Activated T-cell treated with anti-CD3 and anti-CD28 coated beads, Interleukin-2, amount 50 U/mL, for 4 hours (primary cell): ENCODE results near the gene CTTNBP2. TPM values are rescaled to one million over a fixed set of nuclear protein-coding genes. Genes with fewer than 3 reads are reported as not detected.
A peak's percentile ranks its signal among the peaks of the same experiment; 100 is the strongest.

ENCODE experiments used
- ATAC-seq, 2 donors: fragments of 200-7000 bp; cut with Tn5 transposase; one replicate each; pipeline ENCODE4 v1.10.0; 2021
- DNase-seq: peaks from one replicate; pipeline ENCODE4 v3.0.0-alpha.2; 2020
- H3K27me3 Mint-ChIP-seq: one replicate; pipeline ENCODE4 v1.8.0; 2021; ENCODE audit warnings: low read depth, mixed read lengths
- H3K36me3 Mint-ChIP-seq: one replicate; pipeline ENCODE4 v1.8.0; 2022; ENCODE audit warnings: mixed read lengths; ENCODE audit not compliant: insufficient read depth
- H3K4me1 Mint-ChIP-seq: one replicate; pipeline ENCODE4 v1.8.0; 2021; ENCODE audit warnings: low read depth, mixed read lengths
- H3K4me3 Mint-ChIP-seq: one replicate; pipeline ENCODE4 v1.8.0; 2021; ENCODE audit warnings: mild to moderate bottlenecking, moderate library complexity, mixed read lengths
- H3K9me3 Mint-ChIP-seq: one replicate; pipeline ENCODE4 v1.8.0; 2021; ENCODE audit warnings: mixed read lengths
- total RNA-seq, 3 donors: library from RNA; stranded (reverse); gene quantifications; one replicate each; pipeline ENCODE4 v1.2.1, GENCODE V29; 2021

The CTTNBP2 gene, protein sequence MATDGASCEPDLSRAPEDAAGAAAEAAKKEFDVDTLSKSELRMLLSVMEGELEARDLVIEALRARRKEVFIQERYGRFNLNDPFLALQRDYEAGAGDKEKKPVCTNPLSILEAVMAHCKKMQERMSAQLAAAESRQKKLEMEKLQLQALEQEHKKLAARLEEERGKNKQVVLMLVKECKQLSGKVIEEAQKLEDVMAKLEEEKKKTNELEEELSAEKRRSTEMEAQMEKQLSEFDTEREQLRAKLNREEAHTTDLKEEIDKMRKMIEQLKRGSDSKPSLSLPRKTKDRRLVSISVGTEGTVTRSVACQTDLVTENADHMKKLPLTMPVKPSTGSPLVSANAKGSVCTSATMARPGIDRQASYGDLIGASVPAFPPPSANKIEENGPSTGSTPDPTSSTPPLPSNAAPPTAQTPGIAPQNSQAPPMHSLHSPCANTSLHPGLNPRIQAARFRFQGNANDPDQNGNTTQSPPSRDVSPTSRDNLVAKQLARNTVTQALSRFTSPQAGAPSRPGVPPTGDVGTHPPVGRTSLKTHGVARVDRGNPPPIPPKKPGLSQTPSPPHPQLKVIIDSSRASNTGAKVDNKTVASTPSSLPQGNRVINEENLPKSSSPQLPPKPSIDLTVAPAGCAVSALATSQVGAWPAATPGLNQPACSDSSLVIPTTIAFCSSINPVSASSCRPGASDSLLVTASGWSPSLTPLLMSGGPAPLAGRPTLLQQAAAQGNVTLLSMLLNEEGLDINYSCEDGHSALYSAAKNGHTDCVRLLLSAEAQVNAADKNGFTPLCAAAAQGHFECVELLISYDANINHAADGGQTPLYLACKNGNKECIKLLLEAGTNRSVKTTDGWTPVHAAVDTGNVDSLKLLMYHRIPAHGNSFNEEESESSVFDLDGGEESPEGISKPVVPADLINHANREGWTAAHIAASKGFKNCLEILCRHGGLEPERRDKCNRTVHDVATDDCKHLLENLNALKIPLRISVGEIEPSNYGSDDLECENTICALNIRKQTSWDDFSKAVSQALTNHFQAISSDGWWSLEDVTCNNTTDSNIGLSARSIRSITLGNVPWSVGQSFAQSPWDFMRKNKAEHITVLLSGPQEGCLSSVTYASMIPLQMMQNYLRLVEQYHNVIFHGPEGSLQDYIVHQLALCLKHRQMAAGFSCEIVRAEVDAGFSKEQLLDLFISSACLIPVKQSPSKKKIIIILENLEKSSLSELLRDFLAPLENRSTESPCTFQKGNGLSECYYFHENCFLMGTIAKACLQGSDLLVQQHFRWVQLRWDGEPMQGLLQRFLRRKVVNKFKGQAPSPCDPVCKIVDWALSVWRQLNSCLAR (N-terminal part only)
- total RNA-seq = under 1 TPM in 2 of 3 donors, not detected in 1; 0.05 to 0.08 TPM

DNA sequence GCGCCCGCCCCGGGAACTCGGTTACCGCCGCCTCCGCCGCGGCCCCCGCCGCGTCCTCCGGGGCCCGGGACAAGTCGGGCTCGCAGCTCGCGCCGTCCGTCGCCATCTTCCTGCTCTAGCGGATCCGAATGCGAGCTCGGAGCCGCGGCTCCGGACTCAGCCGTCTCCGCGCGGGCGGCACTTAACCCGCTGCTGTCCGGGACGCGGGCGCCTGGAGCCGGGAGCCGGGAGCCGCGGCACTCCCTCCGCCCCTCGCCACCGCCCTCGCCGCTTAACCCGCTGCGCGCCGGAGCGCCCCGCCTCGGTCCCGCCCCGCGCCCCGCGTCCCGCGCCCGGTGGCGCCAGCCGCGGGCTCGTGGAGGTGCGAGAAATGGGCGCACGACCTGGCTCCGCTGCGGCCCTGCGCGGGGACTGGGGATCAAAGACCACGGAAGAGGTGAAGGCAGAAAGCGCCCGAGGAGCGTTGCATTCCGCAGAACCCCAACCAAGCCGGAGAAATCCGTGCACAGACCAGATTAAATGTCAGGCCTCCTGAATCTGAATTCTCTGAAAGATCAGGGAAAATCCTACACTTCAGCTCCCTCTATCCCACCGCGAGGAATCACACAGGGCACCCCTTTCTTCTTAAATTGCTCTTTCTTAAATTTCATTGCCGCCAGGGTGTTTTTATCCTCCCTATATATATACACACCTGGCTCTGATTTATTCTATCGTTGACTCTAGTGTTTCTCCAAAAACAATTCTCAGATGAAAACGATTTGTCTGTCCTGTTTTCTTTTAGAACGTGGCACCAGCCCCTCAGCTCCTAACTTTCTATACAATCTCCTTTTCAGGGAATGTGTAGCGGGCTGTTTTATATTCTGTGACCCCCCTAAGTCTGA, at the start of gene CTTNBP2:
Gene CTTNBP2, minus strand, starts transcription at position 132 of the 881 bp plus-strand sequence. Its CDS starts 26 bp downstream, at position 106.
- Mint-ChIP-seq H3K9me3 (no peaks in the 10 kb centered on the region), H3K27me3 (peaks cover 34% of the 10 kb centered on the region), H3K4me3 (no peak within 1 kb of the TSS), H3K36me3 (no peaks in the 10 kb centered on the region), H3K4me1 (peaks cover 6% of the 10 kb centered on the region)
- DNase-seq (no peak), ATAC-seq (peak; percentile 32 to 44)

- ATAC-seq (no peak), DNase-seq (no peak)
- Mint-ChIP-seq H3K36me3 (no peaks in the 10 kb centered on the region), H3K4me1 (no peaks in the 10 kb centered on the region), H3K9me3 (peaks cover 3% of the 10 kb centered on the region), H3K4me3 (no peak overlapping the region), H3K27me3 (peaks cover 4% of the 10 kb centered on the region)
These were observed 43.1 kb upstream of the CTTNBP2 start for GRCh38 chr7:117916309-117916708.

DNA sequence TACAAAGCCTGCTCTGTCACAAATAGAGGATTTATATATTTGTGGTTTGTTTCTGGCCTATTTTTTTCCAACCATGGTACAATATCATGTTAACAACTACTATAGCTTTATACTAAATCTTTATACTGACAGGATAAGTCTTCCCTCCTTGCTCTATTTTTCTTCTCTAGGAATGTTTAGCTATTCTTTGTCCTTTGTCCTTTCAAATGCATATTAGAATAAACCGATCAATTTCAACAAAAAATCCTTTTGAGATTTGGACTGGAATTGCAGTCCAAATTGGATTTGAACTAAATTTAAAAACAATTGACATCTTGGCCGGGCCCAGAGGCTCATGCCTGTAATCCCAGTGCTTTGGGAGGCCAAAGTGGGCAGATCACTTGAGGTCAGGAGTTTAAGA, 39.2 kb upstream of the CTTNBP2 start:
- Mint-ChIP-seq H3K4me3 (no peak overlapping the region), H3K9me3 (peaks cover 3% of the 10 kb centered on the region), H3K27me3 (no peaks in the 10 kb centered on the region), H3K4me1 (no peaks in the 10 kb centered on the region), H3K36me3 (no peaks in the 10 kb centered on the region)
- no peak for ATAC-seq
- DNase-seq = no peak

DNA sequence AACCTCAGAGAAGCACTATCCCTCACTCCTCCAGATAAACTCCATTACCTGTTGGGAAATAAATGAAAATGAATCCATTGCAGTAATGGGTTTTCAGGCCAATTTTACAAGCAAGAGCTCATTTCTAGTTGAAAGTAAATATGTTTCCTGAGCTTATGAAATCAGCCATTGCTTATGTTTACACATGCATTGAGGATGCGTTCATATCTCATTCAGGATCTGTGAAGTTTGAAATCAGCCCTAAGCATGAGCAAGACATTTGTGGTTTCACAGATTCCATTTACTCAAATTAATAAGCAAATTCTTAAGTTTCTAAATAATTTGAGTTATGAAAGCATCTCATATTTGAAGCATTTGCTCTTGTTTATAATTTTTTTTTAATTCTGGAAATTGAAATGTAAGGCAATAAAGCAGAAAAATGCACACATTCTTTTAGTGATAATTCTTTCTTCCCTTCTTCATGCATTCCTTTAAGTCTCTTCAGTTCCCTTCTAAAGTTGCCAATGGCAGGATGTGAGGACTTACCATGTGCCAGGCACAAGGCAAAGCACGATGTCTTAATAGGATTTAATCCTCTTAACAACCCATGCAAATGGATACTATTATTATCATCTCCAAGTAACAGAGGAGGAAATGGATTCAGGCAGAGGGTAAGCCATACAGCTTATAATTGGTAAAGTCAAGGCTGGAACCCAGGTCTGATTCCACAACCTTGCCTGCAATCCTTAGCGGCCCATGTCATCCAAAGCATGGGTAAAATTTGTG, 35.0 kb upstream of the CTTNBP2 start:
- Mint-ChIP-seq H3K4me3 (no peak overlapping the region), H3K4me1 (no peaks in the 10 kb centered on the region), H3K36me3 (no peaks in the 10 kb centered on the region), H3K27me3 (no peaks in the 10 kb centered on the region), H3K9me3 (no peaks in the 10 kb centered on the region)
- DNase-seq = no peak
- no peak for ATAC-seq

GRCh38 chr7:117907049-117907640, 33.9 kb upstream of the CTTNBP2 start:
- Mint-ChIP-seq H3K4me1 (no peaks in the 10 kb centered on the region), H3K36me3 (no peaks in the 10 kb centered on the region), H3K27me3 (no peaks in the 10 kb centered on the region), H3K9me3 (no peaks in the 10 kb centered on the region), H3K4me3 (no peak overlapping the region)
- DNase-seq = no peak
- ATAC-seq = no peak

GRCh38 chr7:117902314-117902889, 29.2 kb upstream of the CTTNBP2 start:
- no peaks in the 10 kb centered on the region for H3K4me1 Mint-ChIP-seq
- H3K27me3 Mint-ChIP-seq = no peaks in the 10 kb centered on the region
- H3K36me3 Mint-ChIP-seq = no peaks in the 10 kb centered on the region
- ATAC-seq (no peak), DNase-seq (no peak)
- H3K4me3 Mint-ChIP-seq = no peak overlapping the region
- H3K9me3 Mint-ChIP-seq = peaks cover 5% of the 10 kb centered on the region

DNA sequence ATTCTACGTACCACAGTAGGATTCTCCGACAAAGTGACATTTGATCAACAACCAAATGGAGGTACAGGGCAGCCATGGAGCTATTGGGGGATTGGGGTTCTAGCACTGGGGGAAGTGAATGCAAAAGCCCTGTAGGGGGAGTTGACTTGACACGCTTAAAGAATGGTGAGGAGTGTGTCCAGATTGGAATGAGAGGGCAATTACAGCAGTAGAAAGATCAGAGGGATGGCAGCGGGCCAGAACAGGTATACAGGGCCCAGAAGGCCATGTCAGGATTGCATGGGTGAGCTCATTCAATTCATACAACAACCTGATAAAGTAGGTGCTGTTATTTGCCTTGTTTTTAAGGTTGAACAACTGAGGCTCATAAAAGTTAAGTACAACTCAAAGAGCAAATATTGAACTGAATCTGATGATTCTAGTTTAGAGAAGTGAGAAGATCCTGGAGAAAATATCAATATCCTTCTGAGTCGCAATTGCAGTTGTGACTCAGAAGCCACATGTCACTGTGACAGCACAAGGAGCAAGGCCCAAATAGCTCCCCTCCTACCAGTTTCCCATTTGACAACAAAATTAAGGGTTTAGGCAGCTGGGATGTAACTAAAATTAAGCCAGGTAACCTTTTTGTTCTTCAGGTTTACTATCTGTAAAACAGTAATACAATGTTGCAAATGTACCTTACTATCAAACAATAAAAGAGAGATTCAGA, 28.0 kb upstream of the CTTNBP2 start:
- DNase-seq = no peak
- Mint-ChIP-seq H3K36me3 (no peaks in the 10 kb centered on the region), H3K27me3 (no peaks in the 10 kb centered on the region), H3K4me1 (no peaks in the 10 kb centered on the region), H3K9me3 (peaks cover 5% of the 10 kb centered on the region), H3K4me3 (no peak overlapping the region)
- ATAC-seq = no peak

GRCh38 chr7:117896339-117896738, 23.1 kb upstream of the CTTNBP2 start:
- H3K9me3 Mint-ChIP-seq = peaks cover 5% of the 10 kb centered on the region
- no peaks in the 10 kb centered on the region for H3K4me1 Mint-ChIP-seq
- no peaks in the 10 kb centered on the region for H3K36me3 Mint-ChIP-seq
- H3K4me3 Mint-ChIP-seq = no peak overlapping the region
- H3K27me3 Mint-ChIP-seq = no peaks in the 10 kb centered on the region
- DNase-seq = no peak
- ATAC-seq = no peak

GRCh38 chr7:117895276-117895675, 22.0 kb upstream of the CTTNBP2 start:
- no peak for ATAC-seq
- no peak overlapping the region for H3K4me3 Mint-ChIP-seq
- no peaks in the 10 kb centered on the region for H3K4me1 Mint-ChIP-seq
- no peak for DNase-seq
- H3K9me3 Mint-ChIP-seq = peaks cover 5% of the 10 kb centered on the region
- H3K36me3 Mint-ChIP-seq = no peaks in the 10 kb centered on the region
- H3K27me3 Mint-ChIP-seq = no peaks in the 10 kb centered on the region

- Mint-ChIP-seq H3K9me3 (peaks cover 5% of the 10 kb centered on the region), H3K4me1 (no peaks in the 10 kb centered on the region), H3K36me3 (no peaks in the 10 kb centered on the region), H3K4me3 (no peak overlapping the region), H3K27me3 (no peaks in the 10 kb centered on the region)
- DNase-seq (no peak), ATAC-seq (no peak)
These were observed 20.8 kb upstream of the CTTNBP2 start for GRCh38 chr7:117894037-117894436.

- Mint-ChIP-seq H3K4me3 (no peak overlapping the region), H3K36me3 (no peaks in the 10 kb centered on the region), H3K27me3 (no peaks in the 10 kb centered on the region), H3K4me1 (no peaks in the 10 kb centered on the region), H3K9me3 (no peaks in the 10 kb centered on the region)
- DNase-seq (no peak), ATAC-seq (no peak)
These were observed 19.6 kb upstream of the CTTNBP2 start for GRCh38 chr7:117892821-117893220.

- Mint-ChIP-seq H3K27me3 (no peaks in the 10 kb centered on the region), H3K9me3 (no peaks in the 10 kb centered on the region), H3K4me1 (no peaks in the 10 kb centered on the region), H3K36me3 (no peaks in the 10 kb centered on the region), H3K4me3 (no peak overlapping the region)
- DNase-seq (no peak), ATAC-seq (no peak)
These were observed 16.4 kb upstream of the CTTNBP2 start for GRCh38 chr7:117889611-117890010.
